LNCaP clone FGC (cell line): ENCODE results near the gene CRYBG1.

Experiments
- DNase-seq: peaks from one replicate; pipeline ENCODE4 v3.0.0-alpha.2; 2011; ENCODE audit warnings: low read depth
- H3K4me3 ChIP-seq: 2 replicates; pipeline ENCODE4 v1.5.1; 2011; ENCODE audit warnings: mild to moderate bottlenecking, low read depth, low read length, control low read depth
- TF ChIP-seq, protein P1 (sequence below): IDR thresholded peaks from 2 replicates; pipeline ENCODE4 v1.5.1; 2012; ENCODE audit warnings: mild to moderate bottlenecking; ENCODE audit not compliant: control insufficient read depth, insufficient read depth; ENCODE audit errors: extremely low read depth

Gene CRYBG1

DNA sequence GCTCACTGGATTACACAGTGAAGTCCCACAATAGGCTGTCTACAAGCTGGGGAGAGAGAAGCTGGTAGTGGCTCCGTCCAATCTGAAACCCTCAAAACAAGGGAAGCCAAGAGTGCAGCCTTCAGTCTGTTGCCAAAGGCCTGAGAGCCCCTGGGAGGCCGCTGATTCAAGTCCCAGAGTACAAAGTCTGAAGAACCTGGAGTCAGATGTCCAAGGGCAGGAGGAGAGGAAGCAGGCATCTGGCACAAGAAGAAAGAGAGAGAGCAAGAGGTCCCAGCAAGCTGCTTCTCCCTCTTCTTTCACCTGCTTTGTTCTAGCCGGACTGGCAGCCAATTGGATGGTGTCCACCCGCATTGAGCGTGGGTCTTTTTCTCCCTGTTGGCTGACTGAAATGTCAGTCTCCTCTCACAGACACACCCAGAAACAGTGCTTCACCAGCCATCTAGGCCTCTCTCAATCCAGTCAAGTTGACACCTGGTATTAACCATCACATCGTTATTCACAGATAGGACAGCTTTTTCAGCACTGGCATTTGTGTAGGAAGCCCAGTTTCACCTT lies 51.2 kb downstream of the CRYBG1 start:
- TF ChIP-seq, protein P1, sequence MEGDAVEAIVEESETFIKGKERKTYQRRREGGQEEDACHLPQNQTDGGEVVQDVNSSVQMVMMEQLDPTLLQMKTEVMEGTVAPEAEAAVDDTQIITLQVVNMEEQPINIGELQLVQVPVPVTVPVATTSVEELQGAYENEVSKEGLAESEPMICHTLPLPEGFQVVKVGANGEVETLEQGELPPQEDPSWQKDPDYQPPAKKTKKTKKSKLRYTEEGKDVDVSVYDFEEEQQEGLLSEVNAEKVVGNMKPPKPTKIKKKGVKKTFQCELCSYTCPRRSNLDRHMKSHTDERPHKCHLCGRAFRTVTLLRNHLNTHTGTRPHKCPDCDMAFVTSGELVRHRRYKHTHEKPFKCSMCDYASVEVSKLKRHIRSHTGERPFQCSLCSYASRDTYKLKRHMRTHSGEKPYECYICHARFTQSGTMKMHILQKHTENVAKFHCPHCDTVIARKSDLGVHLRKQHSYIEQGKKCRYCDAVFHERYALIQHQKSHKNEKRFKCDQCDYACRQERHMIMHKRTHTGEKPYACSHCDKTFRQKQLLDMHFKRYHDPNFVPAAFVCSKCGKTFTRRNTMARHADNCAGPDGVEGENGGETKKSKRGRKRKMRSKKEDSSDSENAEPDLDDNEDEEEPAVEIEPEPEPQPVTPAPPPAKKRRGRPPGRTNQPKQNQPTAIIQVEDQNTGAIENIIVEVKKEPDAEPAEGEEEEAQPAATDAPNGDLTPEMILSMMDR, result no peak
- no peak for DNase-seq
- no peak overlapping the region for H3K4me3 ChIP-seq

DNA sequence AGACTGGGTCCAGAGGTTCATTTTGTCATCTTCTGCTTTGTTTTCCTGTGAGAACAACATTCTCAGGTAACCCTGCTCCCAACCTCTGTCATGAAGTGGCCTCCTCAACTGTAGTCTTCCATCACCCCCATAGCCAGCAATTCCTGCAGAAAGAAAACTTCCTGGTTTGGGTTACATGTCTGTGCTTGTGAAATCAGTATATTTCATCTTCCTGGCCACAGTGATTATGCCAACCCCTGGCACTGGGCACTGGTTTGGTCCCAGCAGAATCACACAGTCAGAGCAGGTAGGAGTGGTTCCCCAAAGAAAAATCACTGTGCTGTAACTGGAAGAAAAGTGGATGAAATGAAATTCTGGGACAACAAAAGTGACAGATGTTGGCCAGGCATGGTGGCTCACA lies 52.5 kb downstream of the CRYBG1 start:
- DNase-seq, result no peak
- H3K4me3 ChIP-seq, result no peak overlapping the region
- TF ChIP-seq, protein P1, result no peak

DNA sequence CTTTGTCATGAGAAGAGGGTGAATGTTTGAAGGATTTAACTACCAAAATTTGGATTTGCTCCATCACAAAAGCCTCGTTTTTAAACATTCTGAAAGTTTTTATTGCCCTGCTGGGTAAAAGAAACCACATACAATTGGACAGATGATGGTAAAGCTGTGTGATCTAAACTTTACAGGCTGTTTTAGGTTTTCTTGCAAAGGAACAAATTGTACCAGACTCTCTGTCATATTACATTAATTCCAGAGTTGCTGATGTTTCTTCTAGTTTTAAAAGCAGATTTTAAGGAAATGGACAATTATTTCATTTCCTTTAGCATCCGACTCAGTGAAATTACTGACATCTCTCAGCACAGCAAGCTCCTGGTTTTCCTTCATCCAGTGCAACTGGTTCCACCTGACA lies 53.2 kb downstream of the CRYBG1 start:
- no peak for DNase-seq
- TF ChIP-seq, protein P1, result no peak
- no peak overlapping the region for H3K4me3 ChIP-seq

DNA sequence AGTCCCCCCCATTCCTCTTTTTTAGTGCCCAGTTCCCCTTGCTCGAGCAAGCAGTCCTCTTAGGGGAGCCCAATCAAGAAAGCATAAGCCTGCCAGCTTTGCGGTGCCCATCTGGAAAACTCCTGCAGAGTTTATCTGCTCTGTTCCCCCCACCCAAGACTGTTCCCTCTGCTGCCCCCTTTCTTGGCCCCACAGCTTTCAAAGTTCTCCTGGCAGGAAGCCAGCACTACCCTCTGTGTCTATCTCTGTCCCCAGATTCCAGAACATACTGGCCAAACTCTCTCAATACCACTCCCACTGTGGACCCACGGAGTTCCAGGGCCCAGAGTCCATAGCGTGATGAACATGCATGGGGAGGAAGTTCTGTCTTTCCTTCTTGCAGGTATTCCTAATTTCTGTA lies 55.4 kb downstream of the CRYBG1 start:
- DNase-seq, result no peak
- TF ChIP-seq, protein P1, result no peak
- no peak overlapping the region for H3K4me3 ChIP-seq

DNA sequence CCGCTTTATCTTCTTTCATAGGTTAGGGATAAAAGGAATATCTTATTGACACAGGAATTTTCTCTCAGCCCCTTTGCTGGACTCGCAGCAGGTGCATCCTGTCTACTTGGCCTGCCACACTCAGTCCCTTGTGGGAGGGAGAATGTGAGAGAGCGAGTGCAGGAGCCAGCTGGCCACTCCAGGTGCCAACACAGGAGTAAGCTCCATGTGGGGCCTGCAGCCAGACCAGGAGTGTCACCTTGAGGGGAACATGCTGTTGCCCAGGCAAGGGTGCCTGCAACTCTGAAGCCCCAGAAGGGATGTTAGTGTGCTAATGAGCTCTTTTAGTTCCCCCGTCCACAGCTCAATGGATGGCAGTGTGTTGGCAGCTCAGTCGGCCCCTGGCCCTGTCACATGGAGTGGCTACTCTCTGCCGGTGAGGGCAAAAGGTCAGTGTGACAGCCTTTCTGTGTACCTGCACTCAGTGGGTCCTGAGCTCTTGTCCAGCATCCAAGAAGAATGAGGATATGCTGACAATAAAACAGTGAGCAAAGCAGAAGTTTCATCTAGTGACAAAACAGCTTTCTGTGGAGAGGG lies 57.1 kb downstream of the CRYBG1 start:
- no peak overlapping the region for H3K4me3 ChIP-seq
- TF ChIP-seq, protein P1, result no peak
- DNase-seq, result no peak

DNA sequence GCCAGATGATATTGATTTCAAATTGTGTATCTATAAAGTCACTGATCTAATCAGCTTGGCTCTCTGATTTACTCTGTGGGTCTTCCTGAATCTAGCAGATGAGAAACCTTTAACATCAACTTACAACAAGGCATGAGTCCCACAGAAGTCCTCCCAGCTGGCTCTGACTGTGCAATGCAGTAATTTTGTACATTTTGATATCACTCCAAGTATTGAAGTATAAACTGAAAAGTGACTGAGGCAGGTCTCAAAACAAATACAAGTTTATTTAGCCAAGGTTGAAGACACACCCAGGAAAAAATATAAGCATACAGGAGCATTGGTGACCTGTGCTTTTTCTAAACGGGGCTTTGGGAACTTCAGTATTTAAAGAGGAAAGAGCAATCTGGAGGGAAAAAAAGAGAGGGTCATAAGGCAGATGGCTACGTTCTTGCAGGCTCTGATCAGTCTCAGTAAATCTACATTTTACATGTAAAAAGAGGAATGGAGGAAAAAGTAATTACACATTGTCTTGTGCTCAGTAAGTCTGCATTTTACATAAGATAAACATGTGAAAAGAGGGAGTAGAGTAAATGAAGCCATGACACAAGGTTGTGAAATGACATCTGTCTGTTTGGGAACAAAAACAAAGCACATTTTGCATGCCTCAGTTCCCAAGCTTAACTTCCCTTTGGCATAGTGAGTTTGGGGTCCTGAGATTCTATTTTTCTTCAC lies 59.5 kb downstream of the CRYBG1 start:
- TF ChIP-seq, protein P1, result no peak
- DNase-seq, result no peak

More for the DNA sequence above, 59.5 kb downstream of the CRYBG1 start:
- H3K4me3 ChIP-seq, result no peak overlapping the region
